Ovary (tissue), 9 donors: ENCODE data around the gene ARNT2. TPM values are rescaled to one million over a fixed set of nuclear protein-coding genes. Genes with fewer than 3 reads are reported as not detected.

Experiments
- DNase-seq, 5 donors: peaks; one replicate each; pipeline ENCODE4 v3.0.0-alpha.2; 2019 to 2020
- H3K27ac ChIP-seq, 2 donors: fragments of 200-600 bp; one replicate each; pipeline versions ENCODE4 v1.5.1 to v1.8.0; 2019 to 2022
- H3K27me3 ChIP-seq: fragments of 200-600 bp; one replicate; pipeline ENCODE4 v1.8.0; 2022
- H3K36me3 ChIP-seq: fragments of 200-600 bp; sonication (generic); one replicate; pipeline ENCODE4 v1.5.1; 2019
- H3K4me1 ChIP-seq: one replicate; pipeline ENCODE4 v1.8.1; 2013; ENCODE audit warnings: mild to moderate bottlenecking, moderate library complexity; ENCODE audit not compliant: insufficient read depth
- H3K4me3 ChIP-seq: fragments of 200-600 bp; sonication (generic); one replicate; pipeline ENCODE4 v1.5.1; 2017
- H3K9me3 ChIP-seq, 2 donors: fragments of 200-600 bp in 1 of 2; sonication (generic) in 1 of 2; one replicate each; pipeline versions ENCODE4 v1.5.1 to v1.8.1; 2013 to 2019; ENCODE audit warnings: mild to moderate bottlenecking in 1 of 2, moderate library complexity in 1 of 2
- EP300 ChIP-seq: sonication (generic); formaldehyde crosslinking; IDR thresholded peaks from one replicate; pipeline ENCODE4 v1.6.1; 2017; ENCODE audit warnings: antibody characterized with exemption
- POLR2A ChIP-seq: fragments of 450-650 bp; IDR thresholded peaks from one replicate; pipeline ENCODE4 v1.6.1; 2017; ENCODE audit warnings: antibody characterized with exemption, mild to moderate bottlenecking, moderate library complexity
- WGBS, 3 donors: extraction: QIAGEN DNeasy Blood & Tissue Kit in 1 of 3; methylation state at CpG; one replicate each; pipeline versions ENCODE4 v1.1.5 to v1.1.7; 2013 to 2017; 5-methylcytosine and 5-hydroxymethylcytosine counted together
- intact Hi-C, 4 donors: fragments of 100-400 bp; cut with DNase I; formaldehyde crosslinking; loops; one replicate each; pipeline versions ENCODE4 v1.11.0 to v1.15.1; 2022 to 2023
- polyA plus RNA-seq, 2 donors: library from polyadenylated mRNA; stranded (reverse); fragments of 200-250 nt in 1 of 2; fragments of 350-450 nt in 1 of 2; fragmentation: Illumina TruSeq in 1 of 2; extraction: RNeasy Lipid Tissue Mini Kit (QIAGEN cat#74804) in 1 of 2; gene quantifications; one replicate each; pipeline ENCODE4 v1.2.3, GENCODE V29; 2013 to 2014
- total RNA-seq, 7 donors: library from RNA; depleted of rRNA in 2 of 7; stranded (reverse); fragments of >200 nt in 2 of 7; fragmentation: NEBNext Ultra II Directional in 3 of 7; extraction: Animal tissue kit (Norgen Biotek cat#: 25700) in 3 of 7; gene quantifications; one replicate each; pipeline versions ENCODE4 v1.1.0 to v1.2.4, GENCODE V29; 2016 to 2023
- TF ChIP-seq, protein P1 (sequence below), 3 donors: fragments of 450-650 bp in 2 of 3; fragments of 200-600 bp in 1 of 3; IDR thresholded peaks; one replicate each; pipeline versions ENCODE4 v1.5.1 to v1.8.0; 2016 to 2022; ENCODE audit warnings: antibody characterized with exemption in 3 of 3, mild to moderate bottlenecking in 1 of 3
- donor health status: DM: no; HTN: no; CAD: no; lungs with moderate emphysema.
- donor health status: DM: no; HTN: no; CAD: no.
- donor health status: Bipolar disorder and iron deficiency.
- donor health status: DM: yes; HTN: yes; CAD: no.
- donor health status: DM: no; HTN: no; CAD: no.
- donor health status: DM: yes; HTN: yes; CAD: no.

ARNT2 gene
- total and polyA plus RNA-seq, 9 donors, result 11.0 to 20.5 (median 16.2) TPM

DNA sequence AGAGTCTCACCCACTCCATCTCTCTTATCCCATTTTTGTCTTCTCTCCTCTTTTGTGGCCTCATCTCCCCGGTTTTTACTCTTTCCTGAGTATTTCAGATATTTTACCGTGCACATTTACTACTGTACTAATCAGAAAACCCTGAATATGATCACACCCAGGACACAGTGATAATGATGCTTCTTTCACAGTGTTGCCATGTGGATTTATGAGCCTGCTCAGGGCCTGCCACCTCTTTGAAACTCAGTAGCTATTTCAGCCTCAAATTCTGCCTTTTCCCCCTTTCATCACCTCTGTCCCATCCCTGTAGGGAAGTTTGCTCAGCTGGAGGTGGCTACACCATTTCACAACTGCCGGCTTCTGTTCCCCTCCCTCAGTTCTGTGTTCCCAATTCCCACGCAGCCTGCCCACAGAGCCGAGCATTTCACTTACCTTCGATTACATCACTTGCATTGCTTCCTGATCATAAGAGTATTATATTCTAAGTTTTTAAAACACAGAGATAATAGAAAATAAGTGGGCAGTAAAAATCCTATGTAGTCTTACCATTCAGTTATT lies 33.2 kb downstream of the ARNT2 start:
- peaks cover 11% of the 10 kb centered on the region for H3K4me1 ChIP-seq
- TF ChIP-seq, protein P1, sequence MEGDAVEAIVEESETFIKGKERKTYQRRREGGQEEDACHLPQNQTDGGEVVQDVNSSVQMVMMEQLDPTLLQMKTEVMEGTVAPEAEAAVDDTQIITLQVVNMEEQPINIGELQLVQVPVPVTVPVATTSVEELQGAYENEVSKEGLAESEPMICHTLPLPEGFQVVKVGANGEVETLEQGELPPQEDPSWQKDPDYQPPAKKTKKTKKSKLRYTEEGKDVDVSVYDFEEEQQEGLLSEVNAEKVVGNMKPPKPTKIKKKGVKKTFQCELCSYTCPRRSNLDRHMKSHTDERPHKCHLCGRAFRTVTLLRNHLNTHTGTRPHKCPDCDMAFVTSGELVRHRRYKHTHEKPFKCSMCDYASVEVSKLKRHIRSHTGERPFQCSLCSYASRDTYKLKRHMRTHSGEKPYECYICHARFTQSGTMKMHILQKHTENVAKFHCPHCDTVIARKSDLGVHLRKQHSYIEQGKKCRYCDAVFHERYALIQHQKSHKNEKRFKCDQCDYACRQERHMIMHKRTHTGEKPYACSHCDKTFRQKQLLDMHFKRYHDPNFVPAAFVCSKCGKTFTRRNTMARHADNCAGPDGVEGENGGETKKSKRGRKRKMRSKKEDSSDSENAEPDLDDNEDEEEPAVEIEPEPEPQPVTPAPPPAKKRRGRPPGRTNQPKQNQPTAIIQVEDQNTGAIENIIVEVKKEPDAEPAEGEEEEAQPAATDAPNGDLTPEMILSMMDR (IDR thresholded peaks at IDR 0.05), result no peak
- no peak for TF ChIP-seq POLR2A
- no peak for TF ChIP-seq EP300
- H3K4me3 ChIP-seq, result no peak overlapping the region
- no peak for DNase-seq
- H3K27ac ChIP-seq, result no peak overlapping the region
- 66 to 76% (median 74%) methylated on average over 6 of the region's 6 CpGs for WGBS, 3 donors
- intact Hi-C loops, result no loop called here
- H3K9me3 ChIP-seq, result no peaks in the 10 kb centered on the region
- H3K36me3 ChIP-seq, result no peaks in the 10 kb centered on the region
- no peaks in the 10 kb centered on the region for H3K27me3 ChIP-seq

DNA sequence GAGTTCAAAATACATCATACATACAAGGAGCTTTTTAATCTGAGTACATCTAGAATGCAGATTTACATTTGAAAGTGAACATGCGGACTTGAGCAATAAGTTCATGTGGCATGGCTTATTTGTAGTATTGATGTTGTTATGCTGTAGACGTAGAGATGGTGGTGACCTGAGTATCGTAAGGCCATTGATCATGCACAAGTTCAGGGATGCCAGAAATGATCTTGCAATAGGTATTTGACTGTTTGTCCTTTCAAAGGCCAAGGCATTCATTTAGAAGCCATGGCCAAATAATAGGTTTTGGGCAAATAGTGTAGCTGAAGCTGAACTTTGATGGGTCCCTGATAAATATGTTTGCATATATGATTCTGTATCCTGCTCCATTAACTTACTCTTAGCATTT lies 35.0 kb downstream of the ARNT2 start:
- Histone ChIP-seq H3K36me3 (no peaks in the 10 kb centered on the region), H3K27me3 (no peaks in the 10 kb centered on the region), H3K9me3 (no peaks in the 10 kb centered on the region), H3K4me3 (no peak overlapping the region), H3K4me1 (peaks cover 11% of the 10 kb centered on the region), H3K27ac (no peak overlapping the region)
- DNase-seq, result no peak
- 97% methylated on average over 3 of the region's 3 CpGs for WGBS, 3 donors
- no peak for TF ChIP-seq POLR2A
- no peak for TF ChIP-seq EP300
- TF ChIP-seq, protein P1 (IDR thresholded peaks at IDR 0.05), result no peak
- intact Hi-C loops, result no loop called here

DNA sequence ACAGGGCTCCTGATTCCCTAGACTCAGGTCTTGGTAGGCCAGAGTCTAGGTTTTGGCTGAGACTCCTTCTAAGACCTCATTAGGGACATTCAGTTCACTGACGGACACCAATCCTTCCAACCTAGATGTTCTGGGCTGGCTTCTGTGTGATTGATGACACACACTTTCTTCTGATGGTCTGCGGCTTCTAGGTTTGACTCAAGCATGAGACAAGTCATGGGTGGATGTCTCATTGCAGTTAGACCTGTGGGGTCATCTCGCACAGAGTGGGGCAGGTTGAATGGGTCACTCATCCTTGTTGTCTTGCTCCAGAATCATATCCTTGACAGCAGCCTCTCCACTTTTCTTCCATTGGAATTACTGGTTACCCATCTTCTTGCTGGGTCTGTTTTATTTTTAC lies 35.8 kb downstream of the ARNT2 start:
- no peaks in the 10 kb centered on the region for H3K27me3 ChIP-seq
- H3K9me3 ChIP-seq, result no peaks in the 10 kb centered on the region
- WGBS, 3 donors, result 97 to 98% (median 97%) methylated on average over 3 of the region's 3 CpGs
- intact Hi-C loops, result no loop called here
- TF ChIP-seq, protein P1 (IDR thresholded peaks at IDR 0.05), result no peak
- TF ChIP-seq EP300 (no peak), POLR2A (no peak)
- no peak overlapping the region for H3K27ac ChIP-seq
- H3K36me3 ChIP-seq, result no peaks in the 10 kb centered on the region
- no peak for DNase-seq
- no peak overlapping the region for H3K4me3 ChIP-seq
- H3K4me1 ChIP-seq, result peaks cover 9% of the 10 kb centered on the region

DNA sequence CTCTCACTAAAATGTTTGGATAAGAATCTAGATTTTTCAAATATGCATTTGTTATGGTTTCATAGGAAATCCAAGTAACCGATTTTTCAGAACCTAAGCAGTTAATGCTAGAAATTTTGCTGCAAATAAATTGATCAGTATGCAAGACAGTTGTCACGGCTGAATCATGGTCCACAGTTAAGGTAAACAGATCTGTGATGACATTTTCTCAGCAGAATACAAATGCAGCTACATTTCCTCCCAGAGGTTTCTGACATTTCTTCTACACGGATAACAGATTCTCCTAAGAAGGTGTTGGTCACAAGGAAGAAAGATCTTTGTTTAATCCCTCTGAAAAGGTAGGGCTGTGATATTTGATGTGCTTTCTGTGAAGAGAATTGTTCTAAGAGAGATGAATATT lies 36.9 kb downstream of the ARNT2 start:
- Histone ChIP-seq H3K27ac (no peak overlapping the region), H3K4me1 (no peaks in the 10 kb centered on the region), H3K9me3 (no peaks in the 10 kb centered on the region), H3K4me3 (no peak overlapping the region), H3K27me3 (no peaks in the 10 kb centered on the region), H3K36me3 (no peaks in the 10 kb centered on the region)
- no peak for DNase-seq
- TF ChIP-seq, protein P1 (IDR thresholded peaks at IDR 0.05), result no peak
- no peak for TF ChIP-seq POLR2A
- TF ChIP-seq EP300, result no peak
- intact Hi-C loops, result no loop called here
- 80 to 83% (median 83%) methylated on average over 3 of the region's 3 CpGs for WGBS, 3 donors
